Bronchial epithelial cell (primary cell): ENCODE results near the gene CORIN. TPM values are rescaled to one million over a fixed set of nuclear protein-coding genes. Genes with fewer than 3 reads are reported as not detected.

ENCODE experiments used
- DNase-seq: peaks from one replicate; pipeline ENCODE4 v3.0.0-alpha.2; 2010; ENCODE audit warnings: low read depth
- FAIRE-seq: peaks from 2 replicates; lab custom pipeline; 2011; peaks lifted over from hg19 to GRCh38; lab: Jason Lieb, UNC
- H3K27me3 ChIP-seq: 2 replicates; pipeline ENCODE4 v1.5.1; 2011; ENCODE audit warnings: low read length; ENCODE audit not compliant: control insufficient read depth, insufficient read depth
- H3K36me3 ChIP-seq: 2 replicates; pipeline ENCODE4 v1.5.1; 2011; ENCODE audit warnings: low read length; ENCODE audit not compliant: control insufficient read depth, insufficient read depth
- H3K4me3 ChIP-seq: 2 replicates; pipeline ENCODE4 v1.5.1; 2011; ENCODE audit warnings: mild to moderate bottlenecking, low read depth, low read length, control low read depth
- total RNA-seq: library from RNA; depleted of rRNA; stranded (reverse); fragments of >200 nt; gene quantifications from 2 replicates; pipeline ENCODE4 v1.2.1, GENCODE V29; 2014
- TF ChIP-seq, protein P1 (sequence below): IDR thresholded peaks from 2 replicates; pipeline ENCODE4 v1.5.1; 2011; ENCODE audit warnings: mild to moderate bottlenecking, moderate library complexity, low read length, control low read depth, inconsistent platforms; ENCODE audit not compliant: insufficient read depth, severe bottlenecking

CORIN gene
- total RNA-seq, 1 donor from 2014 or later = 0.26 TPM

DNA sequence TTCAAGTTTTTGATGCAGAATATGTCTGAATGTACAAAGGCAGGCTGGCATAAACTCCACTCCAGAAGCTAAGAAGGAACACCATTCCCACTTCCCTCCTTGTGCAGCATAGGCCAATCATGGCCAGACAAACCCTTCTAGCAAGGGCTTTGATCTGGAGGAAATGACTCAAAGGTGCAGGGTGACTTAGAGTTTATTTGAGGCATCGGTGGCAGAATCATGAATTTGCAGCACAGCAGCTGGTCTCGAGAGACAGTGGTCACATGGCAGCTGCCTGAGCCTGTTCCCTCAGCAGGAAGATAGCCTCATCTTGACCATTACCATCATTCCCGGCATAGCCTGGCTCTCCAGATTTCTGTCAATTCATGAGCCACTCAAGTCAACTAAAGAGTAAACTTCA lies 198.3 kb downstream of the CORIN start:
- no peaks in the 10 kb centered on the region for H3K36me3 ChIP-seq
- TF ChIP-seq, protein P1, sequence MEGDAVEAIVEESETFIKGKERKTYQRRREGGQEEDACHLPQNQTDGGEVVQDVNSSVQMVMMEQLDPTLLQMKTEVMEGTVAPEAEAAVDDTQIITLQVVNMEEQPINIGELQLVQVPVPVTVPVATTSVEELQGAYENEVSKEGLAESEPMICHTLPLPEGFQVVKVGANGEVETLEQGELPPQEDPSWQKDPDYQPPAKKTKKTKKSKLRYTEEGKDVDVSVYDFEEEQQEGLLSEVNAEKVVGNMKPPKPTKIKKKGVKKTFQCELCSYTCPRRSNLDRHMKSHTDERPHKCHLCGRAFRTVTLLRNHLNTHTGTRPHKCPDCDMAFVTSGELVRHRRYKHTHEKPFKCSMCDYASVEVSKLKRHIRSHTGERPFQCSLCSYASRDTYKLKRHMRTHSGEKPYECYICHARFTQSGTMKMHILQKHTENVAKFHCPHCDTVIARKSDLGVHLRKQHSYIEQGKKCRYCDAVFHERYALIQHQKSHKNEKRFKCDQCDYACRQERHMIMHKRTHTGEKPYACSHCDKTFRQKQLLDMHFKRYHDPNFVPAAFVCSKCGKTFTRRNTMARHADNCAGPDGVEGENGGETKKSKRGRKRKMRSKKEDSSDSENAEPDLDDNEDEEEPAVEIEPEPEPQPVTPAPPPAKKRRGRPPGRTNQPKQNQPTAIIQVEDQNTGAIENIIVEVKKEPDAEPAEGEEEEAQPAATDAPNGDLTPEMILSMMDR = no peak
- no peak overlapping the region for H3K4me3 ChIP-seq
- DNase-seq = peak; percentile 68
- H3K27me3 ChIP-seq = no peaks in the 10 kb centered on the region
- no peak for FAIRE-seq

- FAIRE-seq (no peak), DNase-seq (no peak)
- TF ChIP-seq, protein P1 = no peak
- no peak overlapping the region for H3K4me3 ChIP-seq
- H3K27me3 ChIP-seq = no peaks in the 10 kb centered on the region
- no peaks in the 10 kb centered on the region for H3K36me3 ChIP-seq
Observed at GRCh38 chr4:47631161-47631560, 206.7 kb downstream of the CORIN start.

DNA sequence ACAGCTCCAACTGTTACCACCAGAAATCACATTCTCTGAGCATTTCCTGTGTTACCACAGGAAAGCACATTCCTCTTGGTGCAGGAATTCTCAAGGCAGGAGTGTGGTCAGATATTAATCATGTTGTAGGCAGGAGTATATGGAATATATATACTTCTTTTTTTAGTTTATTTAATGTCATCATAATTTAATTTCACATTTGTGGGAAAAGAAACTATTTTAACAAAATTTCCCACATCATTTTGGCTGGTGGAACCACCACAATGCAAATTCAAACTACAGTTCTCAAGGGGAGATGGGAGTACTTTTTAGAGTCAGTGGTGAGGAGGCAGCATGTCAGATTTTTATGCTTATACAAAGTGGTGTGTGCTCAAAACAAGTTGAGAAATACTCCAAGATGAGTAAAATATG lies 213.8 kb downstream of the CORIN start:
- no peak overlapping the region for H3K4me3 ChIP-seq
- FAIRE-seq = no peak
- no peaks in the 10 kb centered on the region for H3K36me3 ChIP-seq
- H3K27me3 ChIP-seq = no peaks in the 10 kb centered on the region
- DNase-seq = peak; percentile 5
- TF ChIP-seq, protein P1 = no peak

GRCh38 chr4:47621181-47621580 lies 216.7 kb downstream of the CORIN start:
- Histone ChIP-seq H3K36me3 (no peaks in the 10 kb centered on the region), H3K4me3 (no peak overlapping the region), H3K27me3 (no peaks in the 10 kb centered on the region)
- no peak for DNase-seq
- peak; percentile 79 for FAIRE-seq
- TF ChIP-seq, protein P1 = no peak

DNA sequence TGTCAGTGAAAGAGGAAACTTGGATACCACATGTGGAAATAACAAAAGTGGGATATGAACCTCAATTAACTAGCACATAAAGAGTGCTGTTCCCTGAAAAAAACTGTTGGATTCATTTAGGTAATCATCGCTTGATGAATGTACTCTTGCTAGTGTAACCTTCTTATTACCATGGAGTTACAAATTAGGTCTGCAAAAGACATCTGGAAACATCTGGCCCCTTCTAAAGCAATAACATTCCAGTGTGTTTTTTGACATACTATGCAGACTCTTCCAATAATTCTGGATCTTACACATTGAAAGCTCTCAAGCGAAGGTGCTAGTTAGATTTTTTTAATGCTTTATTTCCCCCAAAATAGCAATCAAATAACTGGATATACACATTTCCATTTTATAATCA lies 218.2 kb downstream of the CORIN start:
- TF ChIP-seq, protein P1 = no peak
- no peak for DNase-seq
- no peaks in the 10 kb centered on the region for H3K27me3 ChIP-seq
- no peaks in the 10 kb centered on the region for H3K36me3 ChIP-seq
- H3K4me3 ChIP-seq = no peak overlapping the region
- FAIRE-seq = no peak

DNA sequence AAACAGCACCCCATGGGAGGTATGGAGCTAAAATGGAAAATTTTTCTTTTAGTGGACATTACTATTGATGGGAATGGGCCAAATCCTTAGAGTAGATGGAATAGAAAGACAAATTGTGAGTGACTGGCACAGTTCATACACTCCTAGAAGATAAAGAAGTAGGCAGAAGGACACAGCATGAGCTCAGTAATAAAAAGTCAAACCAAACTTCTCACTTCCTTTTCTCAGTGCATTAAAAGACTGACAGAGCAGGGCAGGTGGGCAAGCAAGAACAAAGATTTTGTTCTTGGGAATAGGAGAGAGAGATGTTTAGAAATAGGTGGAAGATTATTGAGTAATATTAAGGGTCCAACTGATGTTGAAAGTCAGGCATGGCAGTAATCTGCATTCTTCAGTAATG lies 220.3 kb downstream of the CORIN start:
- FAIRE-seq (no peak), DNase-seq (no peak)
- no peak overlapping the region for H3K4me3 ChIP-seq
- H3K36me3 ChIP-seq = no peaks in the 10 kb centered on the region
- no peaks in the 10 kb centered on the region for H3K27me3 ChIP-seq
- TF ChIP-seq, protein P1 = no peak
